HG02938 (cell line): Measurements from ENCODE around the gene NUBP2.

Experiments used
- ATAC-seq: cut with Tn5 transposase; IDR thresholded peaks from one replicate; pipeline ENCODE4 v1.9.1; 2021; ENCODE audit warnings: mild to moderate bottlenecking, moderate library complexity; ENCODE audit not compliant: unreplicated experiment

The NUBP2 gene

GRCh38 chr16:1800701-1801100 lies 17.9 kb downstream of the NUBP2 start:
- no peak for ATAC-seq

GRCh38 chr16:1807626-1808025 lies 24.9 kb downstream of the NUBP2 start:
- ATAC-seq: no peak

- ATAC-seq: no peak
Measured at GRCh38 chr16:1808691-1809090, 25.9 kb downstream of the NUBP2 start.

GRCh38 chr16:1809281-1809801 lies 26.6 kb downstream of the NUBP2 start:
- no peak for ATAC-seq

- ATAC-seq: no peak
Measured at GRCh38 chr16:1810106-1810505, 27.3 kb downstream of the NUBP2 start.

GRCh38 chr16:1810536-1810935 lies 27.8 kb downstream of the NUBP2 start:
- no peak for ATAC-seq

GRCh38 chr16:1812732-1813163 lies 30.0 kb downstream of the NUBP2 start:
- ATAC-seq: no peak

- no peak for ATAC-seq
Measured at GRCh38 chr16:1815461-1815860, 32.7 kb downstream of the NUBP2 start.

- ATAC-seq: no peak
Measured at GRCh38 chr16:1816396-1817275, 33.9 kb downstream of the NUBP2 start.

- no peak for ATAC-seq
Measured at GRCh38 chr16:1817276-1817589, 34.5 kb downstream of the NUBP2 start.

GRCh38 chr16:1817716-1818115 lies 35.0 kb downstream of the NUBP2 start:
- ATAC-seq: no peak

GRCh38 chr16:1818204-1818872 lies 35.6 kb downstream of the NUBP2 start:
- ATAC-seq: no peak

- ATAC-seq: no peak
Measured at GRCh38 chr16:1818873-1819525, 36.2 kb downstream of the NUBP2 start.

- no peak for ATAC-seq
Measured at GRCh38 chr16:1819611-1820010, 36.9 kb downstream of the NUBP2 start.

- ATAC-seq: no peak
Measured at GRCh38 chr16:1820096-1820945, 37.6 kb downstream of the NUBP2 start.

GRCh38 chr16:1820946-1821290 lies 38.2 kb downstream of the NUBP2 start:
- ATAC-seq: no peak

GRCh38 chr16:1821861-1822611 lies 39.3 kb downstream of the NUBP2 start:
- ATAC-seq: no peak

- ATAC-seq: no peak
Measured at GRCh38 chr16:1822801-1823200, 40.0 kb downstream of the NUBP2 start.

- ATAC-seq: no peak
Measured at GRCh38 chr16:1823821-1824220, 41.1 kb downstream of the NUBP2 start.

GRCh38 chr16:1825381-1825863 lies 42.7 kb downstream of the NUBP2 start:
- no peak for ATAC-seq
